Parathyroid adenoma (tissue), 2 donors: ENCODE results near the gene GEMIN2.
"Not testable (repeated sequence)": the region's sequence is repeated elsewhere in the genome, so short reads cannot be mapped to it uniquely, and the experiment has no call there.

Experiments
- H2AFZ ChIP-seq: fragments of 300-600 bp; sonication (generic); one replicate; pipeline ENCODE4 v1.7.0; 2017; ENCODE audit warnings: antibody characterized with exemption, mild to moderate bottlenecking
- H3K27ac ChIP-seq: fragments of 300-600 bp; sonication (generic); one replicate; pipeline ENCODE4 v1.7.0; 2017
- H3K27me3 ChIP-seq: fragments of 300-600 bp; sonication (generic); one replicate; pipeline ENCODE4 v1.7.0; 2017; ENCODE audit warnings: low read length; ENCODE audit not compliant: control insufficient read depth, insufficient read depth
- H3K36me3 ChIP-seq: fragments of 300-600 bp; sonication (generic); one replicate; pipeline ENCODE4 v1.7.0; 2017; ENCODE audit warnings: low read length; ENCODE audit not compliant: control insufficient read depth, insufficient read depth
- H3K4me1 ChIP-seq: fragments of 300-600 bp; sonication (generic); one replicate; pipeline ENCODE4 v1.7.0; 2017; ENCODE audit warnings: control low read depth
- H3K4me2 ChIP-seq: fragments of 300-600 bp; sonication (generic); one replicate; pipeline ENCODE4 v1.7.0; 2017; ENCODE audit warnings: low read length
- H3K4me3 ChIP-seq: fragments of 300-600 bp; sonication (generic); one replicate; pipeline ENCODE4 v1.7.0; 2017; ENCODE audit warnings: low read depth, low read length
- H3K79me2 ChIP-seq: fragments of 300-600 bp; sonication (generic); one replicate; pipeline ENCODE4 v1.7.0; 2017; ENCODE audit warnings: control low read depth
- H3K9ac ChIP-seq: fragments of 300-600 bp; sonication (generic); one replicate; pipeline ENCODE4 v1.7.0; 2017; ENCODE audit warnings: mild to moderate bottlenecking
- H3K9me3 ChIP-seq: fragments of 300-600 bp; sonication (generic); one replicate; pipeline ENCODE4 v1.7.0; 2017; ENCODE audit warnings: low read length; ENCODE audit not compliant: control insufficient read depth
- CTCF ChIP-seq: fragments of 300-600 bp; sonication (generic); IDR thresholded peaks from one replicate; pipeline ENCODE4 v1.7.0; 2017; ENCODE audit warnings: antibody characterized with exemption, mild to moderate bottlenecking
- donor health status: primary hyperparathyroidism.

The GEMIN2 gene

DNA sequence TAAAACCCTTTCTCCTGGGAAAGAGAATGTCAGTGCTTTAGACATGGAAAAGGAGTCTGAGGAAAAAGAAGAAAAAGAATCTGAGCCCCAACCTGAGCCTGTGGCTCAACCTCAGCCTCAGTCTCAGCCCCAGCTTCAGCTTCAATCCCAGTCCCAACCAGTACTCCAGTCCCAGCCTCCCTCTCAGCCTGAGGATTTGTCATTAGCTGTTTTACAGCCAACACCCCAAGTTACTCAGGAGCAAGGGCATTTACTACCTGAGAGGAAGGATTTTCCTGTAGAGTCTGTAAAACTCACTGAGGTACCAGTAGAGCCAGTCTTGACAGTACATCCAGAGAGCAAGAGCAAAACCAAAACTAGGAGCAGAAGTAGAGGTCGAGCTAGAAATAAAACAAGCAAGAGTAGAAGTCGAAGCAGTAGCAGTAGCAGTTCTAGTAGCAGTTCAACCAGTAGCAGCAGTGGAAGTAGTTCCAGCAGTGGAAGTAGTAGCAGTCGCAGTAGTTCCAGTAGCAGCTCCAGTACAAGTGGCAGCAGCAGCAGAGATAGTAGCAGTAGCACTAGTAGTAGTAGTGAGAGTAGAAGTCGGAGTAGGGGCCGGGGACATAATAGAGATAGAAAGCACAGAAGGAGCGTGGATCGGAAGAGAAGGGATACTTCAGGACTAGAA, 67.0 kb downstream of the GEMIN2 start:
- Histone ChIP-seq H3K9ac (no peak overlapping the region), H3K36me3 (no peaks in the 10 kb centered on the region), H2AFZ (no peak overlapping the region), H3K9me3 (no peaks in the 10 kb centered on the region), H3K4me2 (no peak overlapping the region), H3K27me3 (no peaks in the 10 kb centered on the region), H3K27ac (no peak overlapping the region), H3K4me3 (no peak overlapping the region), H3K4me1 (peaks cover 4% of the 10 kb centered on the region), H3K79me2 (peaks cover 8% of the 10 kb centered on the region)
- TF ChIP-seq CTCF: no peak

GRCh38 chr14:39181693-39182047, 67.5 kb downstream of the GEMIN2 start:
- H3K36me3 ChIP-seq: no peaks in the 10 kb centered on the region
- H3K79me2 ChIP-seq: peaks cover 8% of the 10 kb centered on the region
- H3K27ac ChIP-seq: no peak overlapping the region
- no peak for TF ChIP-seq CTCF
- H3K9ac ChIP-seq: no peak overlapping the region
- H3K4me1 ChIP-seq: peaks cover 4% of the 10 kb centered on the region
- no peaks in the 10 kb centered on the region for H3K9me3 ChIP-seq
- H3K4me3 ChIP-seq: no peak overlapping the region
- H2AFZ ChIP-seq: no peak overlapping the region
- no peak overlapping the region for H3K4me2 ChIP-seq
- no peaks in the 10 kb centered on the region for H3K27me3 ChIP-seq

GRCh38 chr14:39182770-39183684, 68.9 kb downstream of the GEMIN2 start:
- Histone ChIP-seq H3K9me3 (no peaks in the 10 kb centered on the region), H3K27me3 (no peaks in the 10 kb centered on the region), H3K4me1 (peaks cover 4% of the 10 kb centered on the region), H3K36me3 (no peaks in the 10 kb centered on the region), H3K9ac (no peak overlapping the region), H3K27ac (no peak overlapping the region), H3K4me2 (no peak overlapping the region), H2AFZ (no peak overlapping the region), H3K4me3 (no peak overlapping the region), H3K79me2 (no peaks in the 10 kb centered on the region)
- no peak for TF ChIP-seq CTCF

DNA sequence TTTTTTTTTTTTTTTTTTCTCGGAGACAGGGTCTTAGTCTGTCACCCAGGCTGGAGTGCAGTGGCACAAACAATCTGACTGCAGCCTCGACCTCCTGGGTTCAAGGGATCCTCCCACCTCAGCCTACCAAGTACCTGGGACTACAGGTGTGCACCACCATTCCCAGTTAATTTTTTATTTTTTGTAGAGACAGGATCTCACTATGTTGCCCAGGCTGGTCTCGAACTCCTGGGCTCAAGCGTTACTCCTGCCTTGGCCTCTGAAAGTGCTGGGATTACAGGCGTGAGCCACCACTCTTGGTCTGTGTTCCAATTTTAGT, 69.5 kb downstream of the GEMIN2 start:
- not testable (repeated sequence) for H3K4me3 ChIP-seq, H2AFZ ChIP-seq, H3K9me3 ChIP-seq, H3K27me3 ChIP-seq, H3K36me3 ChIP-seq, H3K9ac ChIP-seq, H3K79me2 ChIP-seq, H3K27ac ChIP-seq, H3K4me1 ChIP-seq, H3K4me2 ChIP-seq

DNA sequence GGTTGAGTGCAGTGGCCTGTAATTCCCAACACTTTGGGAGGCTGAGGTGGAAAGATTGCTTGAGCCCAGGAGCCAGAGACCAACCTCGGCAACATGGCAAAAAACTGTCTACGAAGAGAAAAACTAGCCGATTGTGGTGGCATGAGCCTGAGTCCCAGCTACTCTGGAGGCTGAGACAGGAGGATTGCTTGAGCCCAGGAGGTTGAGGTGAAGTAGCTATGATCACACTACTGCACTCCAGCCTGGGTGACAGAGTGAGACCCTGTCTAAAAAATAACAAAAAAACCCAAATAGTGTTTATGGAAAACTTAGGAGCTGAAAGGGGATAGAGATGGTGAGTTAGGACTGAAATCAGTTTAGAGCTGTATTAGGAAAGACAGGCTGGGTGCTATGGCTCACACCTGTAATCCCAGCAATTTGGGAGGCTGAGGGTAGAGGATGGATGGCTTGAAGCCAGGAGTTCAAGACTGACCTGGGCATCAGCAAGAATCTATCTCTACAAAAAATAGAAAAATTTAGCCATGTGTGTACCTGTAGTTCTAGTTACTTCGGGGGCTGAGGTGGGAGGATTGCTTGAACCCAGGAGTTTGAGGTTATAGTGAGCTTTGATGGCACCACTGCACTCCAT, 70.6 kb downstream of the GEMIN2 start:
- no peak for TF ChIP-seq CTCF
- Histone ChIP-seq H3K9me3 (no peaks in the 10 kb centered on the region), H3K4me3 (no peak overlapping the region), H2AFZ (no peak overlapping the region), H3K4me1 (peaks cover 4% of the 10 kb centered on the region), H3K9ac (no peak overlapping the region), H3K36me3 (no peaks in the 10 kb centered on the region), H3K4me2 (no peak overlapping the region), H3K27ac (no peak overlapping the region), H3K27me3 (no peaks in the 10 kb centered on the region), H3K79me2 (no peaks in the 10 kb centered on the region)
